Hematopoietic multipotent progenitor cell treated with erythropoietin and hydrocortisone succinate and interleukin-3 and kit ligand, for 6 days (in vitro differentiated cells): ENCODE data around the gene MYCBP.
A peak's percentile ranks its signal among the peaks of the same experiment; 100 is the strongest.
"Not testable (repeated sequence)": the region's sequence is repeated elsewhere in the genome, so short reads cannot be mapped to it uniquely, and the experiment has no call there.

ENCODE experiments used
- DNase-seq: peaks from one replicate; pipeline ENCODE4 v3.0.0-alpha.2; 2015

Gene MYCBP

GRCh38 chr1:38865112-38865715, 7.9 kb downstream of the MYCBP start:
- no peak for DNase-seq

- no peak for DNase-seq
Measured at GRCh38 chr1:38860454-38860795, 12.7 kb downstream of the MYCBP start.

GRCh38 chr1:38859561-38860453, 13.3 kb downstream of the MYCBP start, which contains the start of gene RRAGC:
RRAGC (minus strand) TSS chr1:38859772; CDS start chr1:38859646, 126 bp downstream.
- peak; percentile 99 for DNase-seq

- peak; percentile 67 for DNase-seq
Measured at GRCh38 chr1:38858833-38859560, 14.2 kb downstream of the MYCBP start.

GRCh38 chr1:38852780-38853179, 20.4 kb downstream of the MYCBP start:
- no peak for DNase-seq

- DNase-seq, result peak; percentile 35
Measured at GRCh38 chr1:38848071-38848470, 25.1 kb downstream of the MYCBP start.

- DNase-seq, result no peak
Measured at GRCh38 chr1:38846210-38846609, 26.9 kb downstream of the MYCBP start.

- DNase-seq, result not testable (repeated sequence)
Measured at GRCh38 chr1:38845088-38845487, 28.1 kb downstream of the MYCBP start.

- no peak for DNase-seq
Measured at GRCh38 chr1:38840281-38840680, 32.9 kb downstream of the MYCBP start.

- DNase-seq, result no peak
Measured at GRCh38 chr1:38839363-38839762, 33.8 kb downstream of the MYCBP start.

GRCh38 chr1:38836316-38836715, 36.8 kb downstream of the MYCBP start:
- DNase-seq, result not testable (repeated sequence)

GRCh38 chr1:38834937-38835827, 38.0 kb downstream of the MYCBP start:
- DNase-seq, result peak; percentile 95

GRCh38 chr1:38834221-38834782, 38.8 kb downstream of the MYCBP start:
- DNase-seq, result peak; percentile 59

GRCh38 chr1:38833146-38833545, 40.0 kb downstream of the MYCBP start:
- DNase-seq, result no peak

- no peak for DNase-seq
Measured at GRCh38 chr1:38832370-38832734, 40.8 kb downstream of the MYCBP start.

- DNase-seq, result peak; percentile 49
Measured at GRCh38 chr1:38831731-38832369, 41.3 kb downstream of the MYCBP start.

- DNase-seq, result no peak
Measured at GRCh38 chr1:38829368-38829767, 43.8 kb downstream of the MYCBP start.

GRCh38 chr1:38827318-38827717, 45.8 kb downstream of the MYCBP start:
- DNase-seq, result no peak

GRCh38 chr1:38826886-38827285, 46.3 kb downstream of the MYCBP start:
- DNase-seq, result no peak

- no peak for DNase-seq
Measured at GRCh38 chr1:38826262-38826661, 46.9 kb downstream of the MYCBP start.

- no peak for DNase-seq
Measured at GRCh38 chr1:38820860-38821259, 52.3 kb downstream of the MYCBP start.

GRCh38 chr1:38819516-38819915, 53.6 kb downstream of the MYCBP start:
- DNase-seq, result no peak
